ENCODE data around the gene TRPM3.

GRCh38 chr9:70594386-70594944 lies 527.0 kb downstream of the TRPM3 start:
- TF ChIP-seq, protein P1, sequence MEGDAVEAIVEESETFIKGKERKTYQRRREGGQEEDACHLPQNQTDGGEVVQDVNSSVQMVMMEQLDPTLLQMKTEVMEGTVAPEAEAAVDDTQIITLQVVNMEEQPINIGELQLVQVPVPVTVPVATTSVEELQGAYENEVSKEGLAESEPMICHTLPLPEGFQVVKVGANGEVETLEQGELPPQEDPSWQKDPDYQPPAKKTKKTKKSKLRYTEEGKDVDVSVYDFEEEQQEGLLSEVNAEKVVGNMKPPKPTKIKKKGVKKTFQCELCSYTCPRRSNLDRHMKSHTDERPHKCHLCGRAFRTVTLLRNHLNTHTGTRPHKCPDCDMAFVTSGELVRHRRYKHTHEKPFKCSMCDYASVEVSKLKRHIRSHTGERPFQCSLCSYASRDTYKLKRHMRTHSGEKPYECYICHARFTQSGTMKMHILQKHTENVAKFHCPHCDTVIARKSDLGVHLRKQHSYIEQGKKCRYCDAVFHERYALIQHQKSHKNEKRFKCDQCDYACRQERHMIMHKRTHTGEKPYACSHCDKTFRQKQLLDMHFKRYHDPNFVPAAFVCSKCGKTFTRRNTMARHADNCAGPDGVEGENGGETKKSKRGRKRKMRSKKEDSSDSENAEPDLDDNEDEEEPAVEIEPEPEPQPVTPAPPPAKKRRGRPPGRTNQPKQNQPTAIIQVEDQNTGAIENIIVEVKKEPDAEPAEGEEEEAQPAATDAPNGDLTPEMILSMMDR (IDR thresholded peaks at IDR 0.05 in 8 of 11, conservative IDR thresholded peaks at IDR 0.05 in 3 of 11), result no peak
- TF ChIP-seq POLR2A (IDR thresholded peaks at IDR 0.05), result no peak

Data from spleen (tissue), 7 donors.